Progenitor cell of endocrine pancreas (in vitro differentiated cells): ENCODE data around the gene APCDD1L. TPM values are rescaled to one million over a fixed set of nuclear protein-coding genes. Genes with fewer than 3 reads are reported as not detected.

ENCODE experiments used
- DNase-seq: peaks from one replicate; pipeline ENCODE4 v3.0.0; 2021; ENCODE audit warnings: low spot score; ENCODE audit not compliant: unreplicated experiment
- H3K27ac Mint-ChIP-seq: 2 replicates; pipeline ENCODE4 v1.8.0; 2021; ENCODE audit warnings: mild to moderate bottlenecking, moderate library complexity, mixed read lengths
- H3K27me3 Mint-ChIP-seq: 2 replicates; pipeline ENCODE4 v1.8.0; 2021; ENCODE audit warnings: mixed read lengths
- H3K36me3 Mint-ChIP-seq: 2 replicates; pipeline ENCODE4 v1.8.0; 2022; ENCODE audit warnings: mixed read lengths; ENCODE audit not compliant: insufficient read depth
- H3K4me1 Mint-ChIP-seq: 2 replicates; pipeline ENCODE4 v1.8.0; 2021; ENCODE audit warnings: low read depth, mixed read lengths
- H3K4me3 Mint-ChIP-seq: 2 replicates; pipeline ENCODE4 v1.8.0; 2021; ENCODE audit warnings: low read depth, mild to moderate bottlenecking, moderate library complexity, mixed read lengths
- H3K9me3 Mint-ChIP-seq: 2 replicates; pipeline ENCODE4 v1.8.0; 2021; ENCODE audit warnings: low read depth, mixed read lengths
- CTCF ChIP-seq: fragments of 200-600 bp; sonication (generic); IDR thresholded peaks from one replicate; pipeline ENCODE4 v1.5.0; 2021; ENCODE audit warnings: antibody characterized with exemption, mild to moderate bottlenecking; ENCODE audit not compliant: unreplicated experiment
- total RNA-seq: library from RNA; stranded (reverse); gene quantifications from 2 replicates; pipeline ENCODE4 v1.2.1, GENCODE V29; 2021

Gene APCDD1L
- total RNA-seq, 1 donor from 2014 or later = not detected

- H3K9me3 Mint-ChIP-seq = peaks cover 28% of the 10 kb centered on the region
Measured at GRCh38 chr20:58482416-58482815, 32.8 kb downstream of the APCDD1L start.

GRCh38 chr20:58481481-58482021 is 33.6 kb downstream of the APCDD1L start:
- DNase-seq = peak; percentile 30
- peak; percentile 52 for TF ChIP-seq CTCF
- Mint-ChIP-seq H3K4me1 (no peaks in the 10 kb centered on the region), H3K36me3 (peaks cover 14% of the 10 kb centered on the region), H3K4me3 (no peak overlapping the region), H3K27me3 (peaks cover 18% of the 10 kb centered on the region), H3K27ac (no peak overlapping the region), H3K9me3 (peaks cover 35% of the 10 kb centered on the region)

More at GRCh38 chr20:58482416-58482815, 32.8 kb downstream of the APCDD1L start:
- no peak for DNase-seq
- Mint-ChIP-seq H3K4me1 (no peaks in the 10 kb centered on the region), H3K27ac (no peak overlapping the region), H3K4me3 (no peak overlapping the region), H3K36me3 (peaks cover 12% of the 10 kb centered on the region), H3K27me3 (peaks cover 18% of the 10 kb centered on the region)
- TF ChIP-seq CTCF = no peak

GRCh38 chr20:58480551-58481336 is 34.5 kb downstream of the APCDD1L start:
- no peak for TF ChIP-seq CTCF
- Mint-ChIP-seq H3K9me3 (peaks cover 27% of the 10 kb centered on the region), H3K27ac (no peak overlapping the region), H3K27me3 (peaks cover 18% of the 10 kb centered on the region), H3K36me3 (peaks cover 7% of the 10 kb centered on the region), H3K4me1 (no peaks in the 10 kb centered on the region), H3K4me3 (no peak overlapping the region)
- no peak for DNase-seq

- DNase-seq = no peak
- no peak for TF ChIP-seq CTCF
- Mint-ChIP-seq H3K27me3 (peaks cover 18% of the 10 kb centered on the region), H3K36me3 (peaks cover 6% of the 10 kb centered on the region), H3K27ac (no peak overlapping the region), H3K4me3 (no peak overlapping the region), H3K9me3 (peaks cover 20% of the 10 kb centered on the region), H3K4me1 (no peaks in the 10 kb centered on the region)
Measured at GRCh38 chr20:58479726-58480440, 35.3 kb downstream of the APCDD1L start.

- peaks cover 6% of the 10 kb centered on the region for H3K36me3 Mint-ChIP-seq
- H3K27me3 Mint-ChIP-seq = peaks cover 18% of the 10 kb centered on the region
- no peak overlapping the region for H3K27ac Mint-ChIP-seq
- peaks cover 17% of the 10 kb centered on the region for H3K9me3 Mint-ChIP-seq
- no peak overlapping the region for H3K4me3 Mint-ChIP-seq
- no peak for DNase-seq
- no peaks in the 10 kb centered on the region for H3K4me1 Mint-ChIP-seq
- no peak for TF ChIP-seq CTCF
Measured at GRCh38 chr20:58478141-58478805, 36.9 kb downstream of the APCDD1L start.
